ENCODE data around the gene KCNQ1.

KCNQ1 gene

DNA sequence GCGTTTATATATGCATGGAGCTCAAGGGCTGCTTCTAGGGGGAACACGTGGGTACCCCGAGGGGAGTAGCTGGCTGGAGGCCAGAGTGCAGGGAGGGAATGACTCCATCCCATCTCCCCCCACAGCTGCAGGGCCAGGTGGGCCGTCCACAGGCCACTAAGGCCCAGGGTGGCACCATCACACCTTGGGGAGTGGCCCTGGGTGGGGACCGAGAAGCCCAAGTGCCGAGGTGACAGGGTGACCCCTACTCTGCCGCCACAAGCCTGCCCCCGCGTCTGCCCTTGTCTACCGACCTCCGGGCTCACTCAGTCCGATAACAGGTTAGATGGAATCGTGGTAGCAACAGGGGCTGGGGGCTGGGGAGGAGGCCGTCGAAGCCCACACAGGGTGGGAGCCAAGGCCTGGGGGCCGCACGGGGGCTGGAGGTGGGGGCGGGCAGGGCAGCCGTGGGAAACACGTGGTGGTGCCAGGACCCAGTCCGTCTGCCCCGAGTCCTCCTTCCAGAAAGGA, 129.3 kb downstream of the KCNQ1 start:
- no peak for ATAC-seq

DNA sequence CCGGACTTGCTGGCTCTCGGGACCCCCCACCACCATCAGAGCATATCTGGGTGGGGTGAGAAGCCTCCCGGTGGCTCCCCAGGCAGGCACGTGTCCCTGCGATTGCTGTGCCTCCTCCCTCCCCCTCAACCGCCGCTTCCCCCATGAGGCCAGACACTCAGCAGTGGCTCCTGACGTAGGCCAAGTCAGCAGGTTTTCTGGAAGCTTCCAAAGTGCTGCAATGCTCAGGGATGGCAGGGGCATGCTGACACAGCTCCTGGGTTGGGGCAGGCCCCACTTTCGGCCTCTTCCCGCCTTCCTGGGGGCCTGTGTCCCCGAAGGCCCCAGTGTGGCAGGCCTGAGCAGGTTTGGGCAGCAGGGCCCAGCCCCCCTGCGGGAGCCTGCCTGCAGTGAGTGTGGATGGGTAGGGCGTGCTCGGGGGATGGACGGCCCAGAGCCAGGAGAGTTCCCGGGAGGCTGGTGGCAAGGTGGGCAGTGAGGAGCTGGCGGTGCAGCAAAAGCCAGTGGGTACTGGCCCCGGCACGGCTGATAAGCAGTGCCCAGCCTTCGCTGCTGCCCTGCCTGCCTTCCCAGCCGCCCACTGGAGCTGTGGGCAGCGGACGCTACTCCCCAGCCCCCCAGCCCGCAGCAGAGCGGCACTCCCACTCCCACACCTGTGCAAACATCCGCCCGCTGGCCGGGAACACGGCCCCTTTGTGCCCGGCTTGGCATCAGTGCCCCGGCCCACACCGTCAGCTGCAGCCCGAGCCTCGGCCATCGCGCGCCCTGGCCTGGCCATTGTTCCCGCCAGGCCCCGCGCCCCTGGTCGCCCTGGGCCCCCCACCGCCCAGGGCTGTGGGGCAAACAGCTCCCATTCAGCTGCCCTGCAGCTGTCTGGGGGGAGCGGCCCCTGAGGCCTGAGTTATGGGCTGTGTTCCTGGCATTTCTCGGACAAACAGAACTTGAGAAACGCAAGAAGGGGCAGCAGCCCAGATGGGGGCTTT, 130.0 kb downstream of the KCNQ1 start:
- ATAC-seq: no peak

DNA sequence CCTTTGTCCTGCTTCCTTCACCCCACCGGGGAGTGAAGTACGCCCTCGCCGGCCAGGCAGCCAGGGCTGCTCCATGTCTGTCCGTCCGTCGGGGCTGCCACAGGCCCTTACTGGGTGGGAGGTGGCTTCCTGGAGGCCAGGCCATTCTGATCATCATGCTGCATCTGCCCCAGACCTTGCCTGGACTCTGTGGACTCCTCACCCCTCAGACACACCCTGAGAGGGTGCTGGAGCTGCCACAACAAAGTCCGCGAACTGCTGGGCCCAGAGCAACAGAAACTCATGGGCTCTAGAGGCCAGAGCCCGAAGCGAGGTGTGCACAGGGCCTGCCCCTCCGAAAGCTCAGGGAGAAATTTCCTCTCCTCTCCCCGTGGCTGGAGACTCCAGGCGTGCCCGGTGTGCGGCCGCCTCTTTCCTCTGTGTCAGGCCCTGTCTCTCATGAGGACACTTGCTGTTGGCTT, 130.8 kb downstream of the KCNQ1 start:
- no peak for ATAC-seq

DNA sequence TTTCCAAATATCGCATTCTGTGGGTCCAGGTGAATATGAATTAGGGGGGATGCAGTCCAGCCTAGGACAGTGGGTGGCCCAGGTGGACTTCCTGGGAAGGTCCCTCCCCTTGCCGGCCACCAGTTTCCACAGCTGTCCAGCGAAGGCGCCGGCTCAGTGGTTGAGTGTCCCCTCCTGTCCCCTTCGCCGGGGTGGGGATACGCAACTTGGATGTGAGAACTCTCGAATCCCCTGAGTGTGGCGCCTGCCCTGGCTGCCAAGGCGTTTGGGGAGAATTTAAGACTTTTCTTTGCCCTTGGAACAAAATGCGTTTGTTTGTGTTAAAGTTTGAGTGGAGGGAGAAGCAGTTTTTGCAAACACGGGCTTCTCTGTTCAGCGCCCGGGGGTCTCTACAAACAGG, 131.3 kb downstream of the KCNQ1 start:
- no peak for ATAC-seq

DNA sequence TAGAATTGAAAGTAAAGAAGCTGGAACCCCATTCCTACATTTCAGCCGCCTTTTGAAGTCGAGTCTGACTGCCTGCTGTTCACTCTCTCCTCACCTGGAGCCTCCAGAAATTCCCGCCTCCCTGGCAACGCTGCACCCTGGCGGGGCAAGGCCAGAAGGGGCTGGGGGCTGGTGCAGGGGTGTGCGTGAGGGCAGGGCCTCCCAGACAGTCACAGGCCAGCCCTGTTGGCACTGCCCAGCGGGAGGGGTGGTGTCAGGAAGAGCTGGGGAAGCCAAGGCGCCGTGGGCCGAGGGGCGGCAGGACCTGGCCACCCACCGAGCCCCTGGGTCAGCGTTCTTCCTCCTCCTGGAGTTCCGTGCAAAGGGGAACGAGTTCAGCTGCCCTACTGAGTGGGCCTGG, 131.7 kb downstream of the KCNQ1 start:
- ATAC-seq: no peak

DNA sequence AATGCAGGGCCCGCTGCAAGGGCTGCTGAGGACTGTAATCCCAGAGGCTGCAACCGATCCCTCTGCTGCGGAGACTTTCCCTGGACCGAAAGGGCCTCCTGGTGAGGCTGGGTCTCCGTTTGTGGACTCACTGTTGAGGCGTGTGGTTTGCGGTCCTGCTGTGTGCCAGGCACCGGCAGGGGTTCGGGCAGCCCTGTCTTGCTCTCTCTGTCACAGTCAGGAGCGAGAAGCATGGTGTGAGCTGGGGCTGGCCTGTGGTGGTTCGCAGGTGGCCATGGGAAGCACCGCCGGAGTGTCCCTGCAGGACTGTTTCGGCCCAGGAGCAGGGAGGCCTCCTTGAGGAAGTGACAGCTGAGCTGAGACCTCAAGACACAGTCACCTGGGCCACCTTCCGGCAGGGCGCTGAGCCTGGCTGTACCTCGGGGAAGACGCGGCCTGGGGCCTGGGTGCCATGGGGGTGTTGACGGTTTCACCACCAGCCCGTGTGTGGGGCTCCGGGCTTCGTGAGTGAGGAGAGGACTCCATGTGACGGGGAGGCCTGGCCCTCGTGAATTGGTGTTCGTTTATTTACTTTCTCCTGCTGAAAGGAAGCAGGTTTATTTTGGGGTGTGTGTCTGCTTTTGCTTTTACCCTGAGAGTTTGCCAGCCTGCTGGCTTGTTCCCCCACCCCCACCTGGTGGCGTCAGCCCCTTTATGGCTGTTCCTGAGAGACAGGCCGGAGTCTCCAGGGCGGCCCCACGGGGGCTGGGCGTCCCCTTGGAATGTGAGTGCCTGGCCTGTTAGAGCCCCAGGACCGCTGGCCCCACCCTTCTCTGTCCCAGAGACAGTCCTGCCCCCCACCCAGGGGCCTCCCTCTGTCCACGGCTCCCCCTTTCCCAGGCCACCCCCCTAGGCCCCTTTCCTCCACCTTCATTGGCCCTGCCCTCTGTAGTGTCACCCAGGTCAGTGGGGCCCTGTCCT, 132.5 kb downstream of the KCNQ1 start:
- ATAC-seq: no peak

DNA sequence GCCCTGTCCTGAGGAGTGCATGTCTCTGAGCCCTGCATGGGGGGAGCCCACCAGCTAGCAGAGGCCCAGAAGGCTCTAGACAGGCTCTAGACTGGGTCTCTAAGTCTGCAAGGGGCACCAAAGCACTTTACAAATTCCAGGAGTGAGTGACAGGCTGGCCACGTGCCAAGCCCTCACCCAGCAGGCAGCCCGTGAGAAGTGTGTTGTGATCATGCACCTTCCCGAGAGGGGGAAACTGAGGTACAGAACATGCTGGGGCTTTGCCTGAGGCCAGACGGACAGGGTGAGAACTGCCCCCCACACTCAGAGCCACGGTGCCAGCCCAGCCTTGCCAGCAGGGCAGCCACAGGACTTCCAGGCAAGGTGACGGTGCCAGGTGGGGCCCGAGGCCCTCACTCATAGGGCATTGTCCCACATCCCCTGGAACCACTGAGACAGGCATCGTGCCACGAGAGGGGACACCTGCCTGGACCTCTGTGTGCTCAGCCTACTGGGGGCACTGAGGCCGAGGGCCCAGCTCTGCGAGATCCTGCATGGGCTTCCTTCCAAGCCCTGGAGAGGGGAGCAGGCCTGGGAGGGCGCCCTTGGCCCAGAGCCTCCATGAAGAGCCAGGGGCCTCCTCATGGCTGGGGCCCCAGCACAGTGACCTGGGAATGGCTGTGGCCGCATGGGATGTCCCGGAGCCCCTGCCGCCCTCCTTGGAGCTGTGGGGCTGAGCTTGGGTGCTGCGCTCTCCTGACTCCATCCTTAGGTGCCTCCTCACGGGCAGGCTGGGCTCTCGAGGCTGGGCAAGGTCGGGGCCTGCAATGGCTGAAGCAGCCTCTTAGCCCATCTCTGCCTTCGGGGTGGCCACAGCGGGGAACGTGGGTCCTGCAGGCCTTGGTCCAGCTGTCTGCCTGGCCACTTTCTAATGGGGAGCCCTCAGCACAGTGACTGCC, 133.5 kb downstream of the KCNQ1 start:
- ATAC-seq: no peak

DNA sequence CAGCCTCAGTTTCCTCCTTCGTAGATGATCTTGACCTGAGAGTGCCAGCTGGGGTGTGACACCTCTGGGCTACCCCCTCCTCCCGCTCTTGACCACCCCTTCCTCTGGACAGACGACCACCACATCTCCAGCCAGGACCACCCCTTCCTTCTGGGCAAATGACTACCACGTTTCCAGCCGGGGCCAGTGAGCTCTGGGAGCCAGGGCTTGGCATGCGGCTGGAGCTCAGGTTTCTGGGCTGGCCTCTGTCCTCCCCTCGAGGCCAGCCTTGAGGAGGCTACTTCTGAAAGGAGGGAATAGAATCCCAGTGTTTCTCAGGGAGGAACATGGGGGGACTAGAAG, 134.1 kb downstream of the KCNQ1 start:
- ATAC-seq: no peak

DNA sequence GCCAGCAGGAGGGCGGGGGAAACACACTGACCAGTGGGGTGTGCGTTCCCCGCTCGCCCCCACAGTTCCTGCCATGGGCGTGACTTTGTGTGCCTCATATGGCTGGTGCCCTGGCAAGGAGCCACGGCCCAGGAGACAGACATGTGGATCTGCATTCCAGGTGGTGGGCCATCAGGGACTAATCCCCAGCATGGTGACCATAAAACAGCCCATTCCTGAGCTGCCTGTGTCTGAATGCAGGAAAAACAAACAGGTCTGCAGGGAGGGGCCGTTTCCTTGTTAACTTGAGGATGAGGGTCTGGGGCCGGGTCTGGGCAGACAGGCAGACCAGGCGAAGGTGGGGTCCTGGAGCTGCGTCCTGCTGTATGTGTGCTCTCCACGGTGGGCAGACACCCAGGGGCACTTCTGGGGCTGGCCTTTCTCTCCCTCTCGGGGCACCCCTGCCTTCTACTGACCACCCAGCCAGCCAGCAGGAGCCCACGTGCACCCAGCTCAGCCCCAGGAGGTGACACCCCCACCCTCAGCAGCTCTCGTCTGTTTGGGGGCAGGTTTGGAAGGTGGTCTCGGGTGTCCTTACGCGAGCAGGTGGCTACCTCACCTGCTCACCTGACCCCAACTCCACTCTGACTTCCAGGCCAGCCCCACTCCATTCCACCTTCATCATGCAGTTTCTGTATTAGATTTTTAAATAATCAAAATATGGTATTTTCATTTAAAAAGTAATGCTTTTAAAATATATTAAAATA, 134.7 kb downstream of the KCNQ1 start:
- ATAC-seq: no peak

DNA sequence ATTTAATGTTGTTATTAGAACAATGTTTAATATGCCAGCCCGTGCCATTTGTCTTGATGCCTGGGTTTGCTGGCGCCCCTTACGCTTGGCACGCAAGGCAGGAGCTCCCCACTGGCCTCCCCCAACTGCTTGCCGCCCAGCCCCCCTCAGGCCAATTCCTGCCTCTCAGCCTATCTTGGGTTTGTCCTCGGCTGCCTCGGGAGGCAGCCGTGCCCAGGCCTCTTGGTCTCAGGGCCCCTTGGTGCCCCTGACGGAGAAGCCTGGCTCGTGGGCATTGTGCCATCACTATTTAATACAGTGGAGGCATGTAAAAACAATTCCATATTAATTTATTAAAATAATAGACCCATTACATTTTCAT, 135.2 kb downstream of the KCNQ1 start:
- no peak for ATAC-seq

DNA sequence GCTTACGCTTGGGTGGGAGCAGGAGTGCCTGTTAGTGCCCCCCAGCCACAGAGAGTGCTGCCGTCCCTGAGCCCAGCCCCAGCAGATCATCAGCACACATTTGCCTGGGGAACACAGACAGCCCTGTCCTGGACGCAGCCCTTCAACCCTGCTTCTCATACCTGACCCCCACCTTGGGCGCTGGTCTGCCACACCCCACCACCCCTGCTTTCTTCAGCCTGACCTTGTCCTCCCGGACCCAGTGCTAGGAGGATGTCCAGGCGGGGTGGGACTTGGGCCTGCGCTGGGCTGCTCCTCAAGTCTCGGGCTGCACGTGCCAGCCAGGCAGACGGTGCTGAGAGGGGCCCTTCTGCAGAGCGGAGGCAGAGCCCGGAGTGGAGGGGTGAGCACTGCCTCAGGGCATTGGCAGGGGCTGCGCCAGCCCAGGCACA, 135.8 kb downstream of the KCNQ1 start:
- no peak for ATAC-seq

DNA sequence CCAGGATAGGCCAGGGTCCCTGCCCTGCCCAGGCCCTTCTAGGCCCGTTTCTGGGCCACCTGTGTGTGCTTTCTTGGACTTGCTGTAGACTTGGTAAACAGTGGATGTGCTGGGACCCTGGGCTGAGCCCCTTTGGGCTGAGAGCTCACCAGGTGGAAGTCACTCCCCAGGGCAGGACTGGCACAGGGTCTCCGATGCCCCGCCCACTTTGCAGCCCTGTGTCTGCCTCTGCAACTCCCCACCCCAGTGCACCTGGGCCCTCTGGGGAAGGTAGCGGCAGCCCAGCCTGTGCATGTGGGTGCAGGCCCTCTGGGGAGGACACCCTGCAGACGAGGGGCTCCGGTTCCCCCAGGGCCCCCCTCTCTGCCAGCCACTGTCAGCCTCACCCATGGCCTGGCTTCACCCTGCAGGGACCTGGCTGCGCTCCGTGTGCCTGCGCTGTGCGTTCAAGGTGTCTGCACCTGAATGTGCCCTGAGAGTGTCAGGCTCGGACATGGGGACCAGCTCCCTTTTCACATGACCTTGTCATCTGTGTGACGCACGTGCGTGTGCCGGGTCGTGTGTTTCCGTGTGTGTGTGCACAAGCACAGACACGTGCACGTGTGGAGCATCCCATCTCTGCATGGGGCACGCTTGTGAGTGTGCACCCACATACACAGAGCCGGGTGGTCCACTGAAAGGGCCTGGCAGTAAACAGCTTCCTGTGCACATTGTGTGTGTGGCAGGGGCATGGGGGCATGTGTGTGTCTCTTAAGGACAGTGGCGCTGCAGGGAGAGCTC, 136.5 kb downstream of the KCNQ1 start:
- no peak for ATAC-seq

DNA sequence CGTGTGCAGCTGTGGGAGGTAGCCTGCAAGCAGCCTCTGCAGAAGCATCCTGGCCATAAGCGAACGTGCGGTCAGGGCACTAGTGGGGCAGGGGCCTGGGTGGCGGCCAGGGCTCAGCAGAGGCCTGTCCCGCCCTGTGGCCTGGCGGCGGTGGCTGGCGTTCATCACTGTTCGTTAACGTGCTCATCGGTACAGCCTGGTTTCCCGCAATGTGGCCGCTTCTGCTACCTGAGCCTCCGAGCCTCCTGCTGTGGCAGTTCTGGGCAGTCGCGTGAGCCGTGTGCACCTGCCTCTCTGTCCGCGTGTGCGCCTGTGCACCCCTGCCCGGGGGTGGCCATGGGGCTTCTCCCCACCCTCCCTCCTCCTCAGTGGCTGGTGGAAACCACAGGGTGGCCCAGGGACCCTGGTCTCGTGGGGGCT, 137.1 kb downstream of the KCNQ1 start:
- ATAC-seq: no peak

DNA sequence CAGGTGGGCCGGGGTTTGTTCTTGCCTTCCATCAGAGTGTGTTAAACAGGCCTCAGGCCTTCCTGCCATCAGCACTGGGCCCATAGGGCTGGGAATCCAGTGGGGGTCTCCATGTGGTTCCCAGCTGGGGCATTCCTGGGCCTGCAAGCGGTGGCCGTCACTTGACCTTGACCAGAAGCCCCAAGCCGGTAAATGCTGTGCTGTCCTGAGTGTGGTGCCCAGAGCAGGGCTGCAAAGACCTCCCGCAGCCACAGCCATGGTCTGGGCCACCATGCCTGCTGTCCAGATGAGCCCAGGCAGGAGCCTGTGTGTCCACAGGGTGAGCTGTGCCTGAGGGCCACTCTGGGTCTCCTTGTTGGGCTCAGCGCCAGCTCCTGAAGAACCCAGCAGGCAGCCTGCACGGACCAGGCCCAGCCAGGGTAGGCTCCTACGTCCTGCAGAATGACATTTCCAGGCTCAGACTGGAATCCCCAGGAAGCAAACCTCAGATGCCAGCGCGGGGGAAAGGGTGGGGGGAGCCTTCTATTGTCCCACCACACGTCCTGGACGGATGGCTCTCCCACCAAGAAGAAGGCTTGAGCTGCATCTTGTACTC, 137.6 kb downstream of the KCNQ1 start:
- no peak for ATAC-seq

DNA sequence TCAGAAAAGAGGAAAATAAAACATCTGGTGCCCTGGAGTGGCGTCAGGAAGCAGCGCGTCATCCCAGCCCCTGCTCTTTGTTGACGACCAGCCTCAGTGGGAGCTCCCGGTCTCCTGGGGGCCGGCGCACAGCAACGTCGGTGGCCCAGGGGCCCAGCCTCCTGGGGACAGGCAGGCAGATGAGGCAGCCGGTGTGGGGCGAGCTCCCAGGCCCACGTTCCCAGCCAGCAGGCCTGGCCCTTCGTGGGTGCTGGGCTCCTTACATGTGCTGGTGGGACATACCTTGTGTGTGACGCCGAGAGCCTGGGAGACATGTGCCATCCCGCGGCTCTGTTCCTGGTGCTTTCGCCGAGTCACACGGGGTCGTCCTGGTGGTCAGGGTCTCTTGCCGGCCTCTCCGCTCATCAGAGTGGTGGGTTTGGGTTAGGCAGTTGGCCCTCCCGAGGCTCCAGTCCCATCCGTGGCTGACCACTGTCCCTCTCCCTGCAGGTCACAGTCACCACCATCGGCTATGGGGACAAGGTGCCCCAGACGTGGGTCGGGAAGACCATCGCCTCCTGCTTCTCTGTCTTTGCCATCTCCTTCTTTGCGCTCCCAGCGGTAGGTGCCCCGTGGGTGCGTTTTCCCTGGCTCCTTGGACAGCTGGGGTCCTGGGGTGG, 138.3 kb downstream of the KCNQ1 start:
- ATAC-seq: no peak

DNA sequence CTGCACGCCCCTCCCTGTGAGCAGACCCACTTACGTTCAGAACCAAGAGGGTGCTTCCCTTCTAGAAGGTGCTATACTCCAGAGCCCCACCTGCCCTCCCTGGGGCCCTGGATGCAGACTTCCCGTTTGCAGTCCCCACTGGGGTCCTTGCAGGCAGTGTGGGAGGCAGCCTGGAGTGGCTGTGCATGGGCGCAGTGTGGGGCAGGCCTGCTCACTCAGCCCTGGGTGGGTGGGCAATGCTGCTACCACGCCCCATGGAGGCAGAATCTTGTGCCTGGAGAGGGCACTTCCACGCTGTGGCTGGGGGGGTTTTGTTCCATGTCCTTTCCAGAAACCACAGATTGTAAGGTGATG, 138.8 kb downstream of the KCNQ1 start:
- ATAC-seq: no peak

DNA sequence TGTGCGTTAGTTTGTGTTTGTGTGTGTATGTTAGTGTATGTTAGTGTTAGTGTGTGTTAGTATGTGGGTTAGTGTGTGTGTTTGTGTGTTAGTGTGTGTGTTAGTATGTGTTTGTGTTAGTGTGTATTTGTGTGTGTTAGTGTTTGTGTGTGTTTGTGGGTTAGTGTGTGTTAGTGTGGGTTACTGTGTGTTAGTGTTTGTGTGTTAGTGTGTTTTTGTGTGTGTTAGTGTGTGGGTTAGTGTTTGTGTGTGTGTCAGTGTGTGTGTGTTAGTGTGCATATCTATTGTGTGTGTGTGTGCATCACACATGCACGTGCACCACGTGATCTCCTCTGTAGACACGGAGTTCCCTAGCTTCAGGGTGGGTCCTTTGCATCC, 139.6 kb downstream of the KCNQ1 start:
- ATAC-seq: no peak

DNA sequence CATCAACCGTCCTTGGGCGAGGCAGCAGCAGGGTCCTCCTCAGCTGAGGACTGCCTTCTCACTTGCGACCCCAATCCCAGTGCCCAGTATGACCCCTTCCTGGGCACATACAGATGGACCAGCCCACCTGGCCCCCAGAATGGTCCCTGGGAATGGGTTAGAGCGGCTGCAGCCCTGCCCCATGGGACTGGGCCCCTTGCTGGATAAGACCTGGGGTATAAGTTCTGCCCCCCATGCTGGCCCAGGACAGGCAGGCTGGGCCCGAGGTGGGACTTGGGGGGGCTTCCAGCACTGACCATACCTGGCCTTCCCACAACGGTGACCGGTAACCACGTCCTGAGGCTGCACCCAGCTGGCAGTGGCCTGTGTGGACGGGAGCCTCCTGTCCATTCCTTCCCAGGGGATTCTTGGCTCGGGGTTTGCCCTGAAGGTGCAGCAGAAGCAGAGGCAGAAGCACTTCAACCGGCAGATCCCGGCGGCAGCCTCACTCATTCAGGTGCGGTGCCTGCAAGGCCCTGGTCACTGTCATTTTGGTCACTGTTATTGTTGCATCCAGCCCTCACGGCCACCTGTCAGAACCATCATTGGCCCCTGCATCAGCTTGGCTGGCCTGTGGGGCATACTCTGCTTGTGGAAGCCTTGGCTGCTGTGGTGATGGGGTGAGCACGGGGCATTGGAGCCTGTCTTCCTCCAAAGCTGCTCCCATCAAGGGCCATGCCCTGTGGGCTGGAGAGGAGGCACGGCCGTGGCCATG, 140.2 kb downstream of the KCNQ1 start:
- ATAC-seq: no peak

DNA sequence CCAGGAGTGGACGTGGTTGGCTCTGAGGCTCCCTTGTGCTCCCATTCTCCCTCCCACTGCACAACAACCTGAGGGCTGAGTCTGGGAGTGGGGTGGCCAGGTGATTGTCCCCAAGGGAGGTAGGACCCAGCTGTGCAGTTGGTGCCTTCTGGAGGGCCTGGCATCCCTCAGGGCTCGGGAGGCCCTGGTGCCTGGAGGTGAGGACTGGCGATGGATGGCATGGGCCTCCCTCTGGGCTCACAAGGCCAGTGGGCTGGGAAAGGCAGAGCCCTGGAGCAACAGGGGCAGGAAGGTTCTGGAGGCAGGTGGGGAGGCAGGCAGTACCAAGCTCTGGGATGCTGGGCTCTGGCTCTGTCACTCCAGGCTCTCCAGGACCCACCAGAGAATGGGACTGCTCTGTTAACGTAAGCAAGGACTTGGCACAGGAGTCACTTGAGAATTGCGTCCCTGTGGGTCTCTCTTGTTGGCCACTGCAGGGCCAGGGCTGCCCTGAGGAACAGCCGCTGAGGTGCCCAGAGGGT, 140.8 kb downstream of the KCNQ1 start:
- ATAC-seq: no peak

Measured in activated CD4-positive, CD25-positive, alpha-beta regulatory T cell treated with anti-CD3 and anti-CD28 coated beads, Interleukin-2, amount 50 U/mL, for 24 hours (primary cell).